ENCODE measurements around the gene AHNAK2.

AHNAK2 gene

DNA sequence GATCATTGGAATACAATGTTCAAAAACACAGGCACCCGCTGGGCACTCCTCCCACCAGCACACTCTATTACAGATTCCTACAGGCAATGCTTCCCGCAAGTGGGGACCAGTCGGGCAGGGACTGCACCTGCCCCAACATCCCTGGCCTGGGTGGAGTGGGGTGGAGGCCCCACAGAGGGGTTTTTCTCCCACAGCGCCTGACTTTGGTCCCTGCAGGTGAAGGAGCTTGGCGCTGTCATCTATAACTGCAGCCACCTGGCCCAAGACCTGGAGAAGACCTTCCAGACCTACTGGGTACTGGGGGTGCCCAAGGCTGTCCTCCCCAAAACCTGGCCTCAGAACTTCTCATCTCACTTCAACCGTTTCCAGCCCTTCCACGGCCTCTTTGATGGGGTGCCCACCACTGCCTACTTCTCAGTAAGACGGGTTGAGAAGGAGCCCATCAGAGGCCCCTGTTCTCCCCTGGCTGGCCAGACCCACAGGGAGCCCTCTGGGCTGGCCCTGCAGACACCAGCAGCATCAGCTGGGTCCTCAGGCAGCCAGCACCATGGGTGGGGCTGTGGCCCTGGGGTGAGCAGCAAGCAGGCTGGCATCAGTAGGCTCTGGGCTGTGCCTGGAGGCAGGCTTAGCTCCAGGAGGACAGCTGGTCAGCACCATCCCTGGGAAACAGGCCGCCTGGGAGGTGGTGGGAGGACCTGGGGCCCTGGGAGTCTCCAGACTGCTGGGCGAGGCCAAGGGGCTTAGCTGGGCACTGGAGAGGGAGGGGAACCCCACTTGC is 47.5 kb downstream of the AHNAK2 start:
- no peaks in the 10 kb centered on the region for H3K36me3 Mint-ChIP-seq (ENCODE audit: low read depth)
- H3K27ac Mint-ChIP-seq, result no peak overlapping the region
- no peak overlapping the region for H3K4me3 Mint-ChIP-seq
- H3K4me1 Mint-ChIP-seq, result peaks cover 9% of the 10 kb centered on the region
- TF ChIP-seq, protein P1, sequence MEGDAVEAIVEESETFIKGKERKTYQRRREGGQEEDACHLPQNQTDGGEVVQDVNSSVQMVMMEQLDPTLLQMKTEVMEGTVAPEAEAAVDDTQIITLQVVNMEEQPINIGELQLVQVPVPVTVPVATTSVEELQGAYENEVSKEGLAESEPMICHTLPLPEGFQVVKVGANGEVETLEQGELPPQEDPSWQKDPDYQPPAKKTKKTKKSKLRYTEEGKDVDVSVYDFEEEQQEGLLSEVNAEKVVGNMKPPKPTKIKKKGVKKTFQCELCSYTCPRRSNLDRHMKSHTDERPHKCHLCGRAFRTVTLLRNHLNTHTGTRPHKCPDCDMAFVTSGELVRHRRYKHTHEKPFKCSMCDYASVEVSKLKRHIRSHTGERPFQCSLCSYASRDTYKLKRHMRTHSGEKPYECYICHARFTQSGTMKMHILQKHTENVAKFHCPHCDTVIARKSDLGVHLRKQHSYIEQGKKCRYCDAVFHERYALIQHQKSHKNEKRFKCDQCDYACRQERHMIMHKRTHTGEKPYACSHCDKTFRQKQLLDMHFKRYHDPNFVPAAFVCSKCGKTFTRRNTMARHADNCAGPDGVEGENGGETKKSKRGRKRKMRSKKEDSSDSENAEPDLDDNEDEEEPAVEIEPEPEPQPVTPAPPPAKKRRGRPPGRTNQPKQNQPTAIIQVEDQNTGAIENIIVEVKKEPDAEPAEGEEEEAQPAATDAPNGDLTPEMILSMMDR (IDR thresholded peaks at IDR 0.05), result no peak
- no peaks in the 10 kb centered on the region for H3K9me3 Mint-ChIP-seq
- DNase-seq, result no peak
- peaks cover 71% of the 10 kb centered on the region for H3K27me3 Mint-ChIP-seq (ENCODE audit: low read depth, poor library complexity)

DNA sequence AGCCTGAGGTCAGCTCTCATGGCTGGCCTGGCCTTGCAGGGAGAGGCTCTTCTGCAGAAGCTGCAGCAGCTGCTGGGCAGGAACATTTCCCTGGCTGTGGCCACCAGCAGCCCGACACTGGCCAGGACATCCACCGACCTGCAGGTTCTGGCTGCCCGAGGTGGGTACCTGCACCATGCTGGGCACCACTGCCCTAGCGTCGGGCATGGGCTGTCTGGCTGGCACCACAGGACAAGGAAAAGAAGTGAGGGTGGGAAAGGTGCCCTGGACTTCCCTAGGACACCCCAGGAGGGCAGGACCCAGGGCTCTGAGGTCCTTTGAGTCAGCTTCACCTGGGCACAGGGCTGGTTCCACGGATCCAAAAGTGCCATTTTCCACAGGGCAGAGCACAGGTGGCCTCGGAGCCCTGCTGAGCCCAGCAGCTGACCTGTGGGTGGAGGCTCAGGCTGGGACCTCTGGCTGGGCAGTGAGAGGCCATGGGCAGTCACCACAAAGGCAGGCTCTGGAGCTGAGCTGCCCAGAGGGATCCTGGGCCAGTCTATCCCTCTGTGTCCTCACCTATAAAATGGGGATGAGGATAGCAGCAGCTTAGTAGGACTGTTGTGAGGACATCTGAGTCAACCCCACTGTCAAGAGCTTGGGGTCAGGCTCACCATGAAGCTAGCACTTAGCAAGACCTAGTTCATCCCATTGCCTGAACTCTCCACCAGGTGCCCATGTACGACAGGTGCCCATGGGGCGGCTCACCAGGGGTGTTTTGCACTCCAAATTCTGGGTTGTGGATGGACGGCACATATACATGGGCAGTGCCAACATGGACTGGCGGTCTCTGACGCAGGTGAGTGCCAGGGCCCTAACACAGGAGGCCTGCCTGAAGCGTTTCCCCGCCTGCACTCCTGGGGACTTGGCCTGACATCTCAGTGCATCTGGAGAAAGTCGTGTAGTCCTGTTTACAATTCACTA is 48.6 kb downstream of the AHNAK2 start:
- no peak for DNase-seq
- H3K9me3 Mint-ChIP-seq, result no peaks in the 10 kb centered on the region
- peaks cover 7% of the 10 kb centered on the region for H3K4me1 Mint-ChIP-seq
- H3K4me3 Mint-ChIP-seq, result no peak overlapping the region
- H3K27me3 Mint-ChIP-seq (ENCODE audit: low read depth, poor library complexity), result peaks cover 60% of the 10 kb centered on the region
- H3K36me3 Mint-ChIP-seq (ENCODE audit: low read depth), result no peaks in the 10 kb centered on the region
- H3K27ac Mint-ChIP-seq, result no peak overlapping the region
- TF ChIP-seq, protein P1 (IDR thresholded peaks at IDR 0.05), result no peak

DNA sequence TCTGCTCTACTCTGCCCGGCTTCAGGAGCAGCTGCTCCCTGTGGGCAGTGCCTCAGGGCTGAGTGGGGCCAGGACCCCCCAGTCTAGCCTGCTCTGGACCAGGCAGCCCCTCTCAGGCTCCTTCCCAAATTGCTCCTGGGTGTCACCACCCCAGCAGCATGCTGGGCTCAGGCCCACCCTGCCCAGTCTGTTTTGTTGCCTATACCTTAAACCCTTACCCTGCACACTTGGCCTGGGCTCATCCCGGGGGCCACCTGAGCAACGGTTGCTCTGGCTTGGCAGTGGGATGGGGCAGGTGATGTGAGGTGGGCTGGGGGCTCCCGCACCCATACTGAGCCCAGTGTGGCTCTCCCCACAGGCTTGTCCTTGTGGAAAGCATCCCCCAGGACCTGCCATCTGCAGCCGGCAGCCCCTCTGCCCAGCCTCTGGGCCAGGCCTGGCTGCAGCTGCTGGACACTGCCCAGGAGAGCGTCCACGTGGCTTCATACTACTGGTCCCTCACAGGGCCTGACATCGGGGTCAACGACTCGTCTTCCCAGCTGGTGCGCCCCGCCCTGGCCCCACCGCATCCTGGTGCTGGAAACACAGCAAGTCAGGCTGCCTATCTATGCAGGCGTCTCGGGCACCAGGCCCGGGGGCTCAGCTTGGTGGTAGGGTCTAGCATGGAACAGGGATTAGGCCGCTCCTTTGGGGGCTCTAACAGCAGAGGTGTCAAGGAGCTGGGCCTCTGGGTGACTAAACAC is 49.6 kb downstream of the AHNAK2 start:
- H3K4me1 Mint-ChIP-seq, result peaks cover 4% of the 10 kb centered on the region
- TF ChIP-seq, protein P1 (IDR thresholded peaks at IDR 0.05), result no peak

DNA sequence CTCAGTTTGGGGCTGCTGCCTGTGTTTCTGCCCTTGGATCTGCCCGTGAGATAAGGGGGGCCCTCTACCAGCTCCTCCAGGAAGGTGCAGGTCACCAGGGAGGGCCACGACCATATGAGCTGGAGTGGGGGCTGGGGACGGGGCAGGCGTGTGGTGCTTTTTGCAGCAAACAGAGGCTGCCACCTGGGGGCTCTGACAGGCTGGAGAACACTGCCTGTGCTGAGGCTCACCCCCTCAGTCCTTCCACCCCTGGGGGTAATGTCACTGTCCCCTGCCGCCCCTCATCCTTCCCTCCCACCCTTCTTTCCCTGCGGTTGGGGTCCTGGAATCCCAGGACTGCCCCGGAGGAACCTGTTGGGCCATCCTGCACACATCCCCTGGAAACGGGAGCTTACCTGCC is 50.3 kb downstream of the AHNAK2 start:
- peaks cover 4% of the 10 kb centered on the region for H3K9me3 Mint-ChIP-seq
- DNase-seq, result no peak
- no peaks in the 10 kb centered on the region for H3K36me3 Mint-ChIP-seq (ENCODE audit: low read depth)
- H3K4me1 Mint-ChIP-seq, result peaks cover 4% of the 10 kb centered on the region
- no peak overlapping the region for H3K4me3 Mint-ChIP-seq
- peaks cover 47% of the 10 kb centered on the region for H3K27me3 Mint-ChIP-seq (ENCODE audit: low read depth, poor library complexity)
- TF ChIP-seq, protein P1 (IDR thresholded peaks at IDR 0.05), result no peak
- no peak overlapping the region for H3K27ac Mint-ChIP-seq

More for the DNA sequence above, 49.6 kb downstream of the AHNAK2 start:
- Mint-ChIP-seq H3K27ac (no peak overlapping the region), H3K4me3 (no peak overlapping the region), H3K9me3 (peaks cover 4% of the 10 kb centered on the region), H3K27me3 (ENCODE audit: low read depth, poor library complexity) (peaks cover 53% of the 10 kb centered on the region), H3K36me3 (ENCODE audit: low read depth) (no peaks in the 10 kb centered on the region)
- DNase-seq, result no peak

DNA sequence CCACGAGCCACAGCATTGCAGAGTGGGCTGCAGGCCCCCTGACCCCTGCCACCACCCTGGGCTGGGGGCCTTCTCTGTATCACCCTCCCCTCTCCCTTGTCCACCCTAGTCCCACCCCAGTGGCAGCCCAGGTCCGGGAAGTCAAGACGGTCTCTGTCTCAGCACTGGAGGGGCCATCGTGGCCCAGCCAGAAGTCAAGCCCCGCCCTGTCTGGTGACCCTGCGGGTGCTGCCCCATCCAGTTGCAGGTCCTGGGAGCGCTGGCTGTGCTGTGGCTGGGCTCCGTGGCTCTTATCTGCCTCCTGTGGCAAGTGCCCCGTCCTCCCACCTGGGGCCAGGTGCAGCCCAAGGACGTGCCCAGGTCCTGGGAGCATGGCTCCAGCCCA is 50.8 kb downstream of the AHNAK2 start:
- Mint-ChIP-seq H3K9me3 (peaks cover 4% of the 10 kb centered on the region), H3K27me3 (ENCODE audit: low read depth, poor library complexity) (peaks cover 42% of the 10 kb centered on the region), H3K36me3 (ENCODE audit: low read depth) (no peaks in the 10 kb centered on the region), H3K4me1 (peaks cover 4% of the 10 kb centered on the region), H3K27ac (no peak overlapping the region), H3K4me3 (no peak overlapping the region)
- TF ChIP-seq, protein P1 (IDR thresholded peaks at IDR 0.05), result no peak
- no peak for DNase-seq

Data from nephron progenitor cell (in vitro differentiated cells).